H9 (cell line): ENCODE data around the gene PHF21A. TPM values are rescaled to one million over a fixed set of nuclear protein-coding genes. Genes with fewer than 3 reads are reported as not detected.

Source experiments
- DNase-seq: peaks from one replicate; pipeline ENCODE4 v3.0.0-alpha.2; 2017
- H2AFZ ChIP-seq: one replicate; pipeline ENCODE4 v1.6.1; 2013; ENCODE audit warnings: mild to moderate bottlenecking, low read length, control low read depth, moderate library complexity
- H2AK5ac ChIP-seq: 2 replicates; pipeline ENCODE4 v1.6.1; 2013; ENCODE audit warnings: low read length, control low read depth, mixed read lengths; ENCODE audit not compliant: insufficient read length
- H2BK120ac ChIP-seq: one replicate; pipeline ENCODE4 v1.6.1; 2013; ENCODE audit warnings: low read depth, mild to moderate bottlenecking, low read length, control low read depth, inconsistent platforms; ENCODE audit not compliant: poor library complexity, severe bottlenecking
- H2BK12ac ChIP-seq: 2 replicates; pipeline ENCODE4 v1.6.1; 2013; ENCODE audit warnings: low read length, control low read depth, mixed read lengths, low read depth; ENCODE audit not compliant: insufficient read length
- H2BK15ac ChIP-seq: 2 replicates; pipeline ENCODE4 v1.6.1; 2013; ENCODE audit warnings: low read depth, low read length, control low read depth
- H2BK20ac ChIP-seq: one replicate; pipeline ENCODE4 v1.6.1; 2013; ENCODE audit warnings: low read depth, mild to moderate bottlenecking, low read length, control low read depth, inconsistent platforms; ENCODE audit not compliant: poor library complexity, severe bottlenecking
- H2BK5ac ChIP-seq: 2 replicates; pipeline ENCODE4 v1.6.1; 2013; ENCODE audit warnings: low read length, control low read depth, mixed read lengths; ENCODE audit not compliant: insufficient read length
- H3K14ac ChIP-seq: 2 replicates; pipeline ENCODE4 v1.6.1; 2013; ENCODE audit warnings: low read length, control low read depth; ENCODE audit not compliant: insufficient read depth
- H3K18ac ChIP-seq: 2 replicates; pipeline ENCODE4 v1.6.1; 2013; ENCODE audit warnings: low read depth, mild to moderate bottlenecking, mixed read lengths, low read length, control low read depth; ENCODE audit not compliant: insufficient read length
- H3K23ac ChIP-seq: 2 replicates; pipeline ENCODE4 v1.6.1; 2013; ENCODE audit warnings: low read length, control low read depth, mixed read lengths, low read depth; ENCODE audit not compliant: insufficient read length
- H3K23me2 ChIP-seq: 2 replicates; pipeline ENCODE4 v1.6.1; 2013; ENCODE audit warnings: low read depth, mild to moderate bottlenecking, mixed read lengths, low read length, control low read depth; ENCODE audit not compliant: insufficient read length, poor library complexity, severe bottlenecking
- H3K27ac ChIP-seq: 2 replicates; pipeline ENCODE4 v1.5.1; 2013; ENCODE audit warnings: low read length, control low read depth, mixed read lengths, low read depth; ENCODE audit not compliant: insufficient read length
- H3K27me3 ChIP-seq: 2 replicates; pipeline ENCODE4 v1.6.1; 2013; ENCODE audit warnings: low read length, control low read depth, inconsistent platforms; ENCODE audit not compliant: insufficient read depth
- H3K4ac ChIP-seq: 2 replicates; pipeline ENCODE4 v1.6.1; 2013; ENCODE audit warnings: low read depth, mild to moderate bottlenecking, control low read depth, inconsistent platforms, low read length, moderate library complexity
- H3K4me1 ChIP-seq: 2 replicates; pipeline ENCODE4 v1.6.1; 2013; ENCODE audit warnings: low read length, control low read depth, inconsistent platforms; ENCODE audit not compliant: insufficient read depth
- H3K4me2 ChIP-seq: 2 replicates; pipeline ENCODE4 v1.6.1; 2013; ENCODE audit warnings: low read length, control low read depth, mixed read lengths; ENCODE audit not compliant: insufficient read length, insufficient read depth
- H3K56ac ChIP-seq: 2 replicates; pipeline ENCODE4 v1.6.1; 2013; ENCODE audit warnings: low read depth, mild to moderate bottlenecking, mixed read lengths, low read length, control low read depth; ENCODE audit not compliant: insufficient read length
- H3K79me1 ChIP-seq: 2 replicates; pipeline ENCODE4 v1.6.1; 2013; ENCODE audit warnings: low read depth, mild to moderate bottlenecking, moderate library complexity, low read length, control low read depth, inconsistent platforms; ENCODE audit not compliant: insufficient read depth, poor library complexity, severe bottlenecking
- H3K79me2 ChIP-seq: 2 replicates; pipeline ENCODE4 v1.6.1; 2013; ENCODE audit warnings: low read length, control low read depth, inconsistent platforms; ENCODE audit not compliant: insufficient read depth
- H3K9ac ChIP-seq: 2 replicates; pipeline ENCODE4 v1.6.1; 2013; ENCODE audit warnings: low read length, control low read depth, mixed read lengths; ENCODE audit not compliant: insufficient read length; ENCODE audit errors: extremely low read depth
- H3K9me3 ChIP-seq: one replicate; pipeline ENCODE4 v1.6.1; 2013; ENCODE audit warnings: low read depth, low read length, inconsistent platforms; ENCODE audit not compliant: control insufficient read depth
- H3T11ph ChIP-seq: one replicate; pipeline ENCODE4 v1.6.1; 2013; ENCODE audit warnings: mild to moderate bottlenecking, low read length, control low read depth, inconsistent platforms
- H4K20me1 ChIP-seq: one replicate; pipeline ENCODE4 v1.6.1; 2013; ENCODE audit not compliant: control insufficient read depth, insufficient read length, insufficient read depth
- H4K5ac ChIP-seq: 2 replicates; pipeline ENCODE4 v1.6.1; 2013; ENCODE audit warnings: low read depth, mild to moderate bottlenecking, mixed read lengths, low read length, control low read depth; ENCODE audit not compliant: insufficient read length
- H4K8ac ChIP-seq: replicated peaks from 2 replicates; pipeline ENCODE4 v1.6.1; 2013; ENCODE audit warnings: low read length, control low read depth, mixed read lengths, low read depth; ENCODE audit not compliant: insufficient read length
- H4K91ac ChIP-seq: 2 replicates; pipeline ENCODE4 v1.6.1; 2013; ENCODE audit warnings: low read depth, mild to moderate bottlenecking, moderate library complexity, mixed read lengths, low read length, control low read depth; ENCODE audit not compliant: insufficient read length
- H3K27ac Mint-ChIP-seq, 3 experiments: 2 replicates in 2 of 3; 3 replicates in 1 of 3; pipeline ENCODE4 v1.8.0; 2020 to 2021; ENCODE audit warnings: mixed read lengths in 3 of 3, mild to moderate bottlenecking in 1 of 3, moderate library complexity in 1 of 3
- H3K27me3 Mint-ChIP-seq: 2 replicates; pipeline ENCODE4 v1.8.0; 2021; ENCODE audit warnings: low read depth, mild to moderate bottlenecking, moderate library complexity, mixed read lengths
- H3K36me3 Mint-ChIP-seq, 3 experiments: 2 replicates in 2 of 3; 3 replicates in 1 of 3; pipeline ENCODE4 v1.8.0; 2020 to 2021; ENCODE audit warnings: low read depth in 3 of 3, mixed read lengths in 3 of 3; ENCODE audit not compliant: insufficient read depth in 1 of 3
- H3K4me1 Mint-ChIP-seq, 2 experiments: 2 replicates each; pipeline ENCODE4 v1.8.0; 2020; ENCODE audit warnings: mixed read lengths in 2 of 2
- H3K4me3 Mint-ChIP-seq, 2 experiments: 2 replicates in 1 of 2; 3 replicates in 1 of 2; pipeline ENCODE4 v1.8.0; 2020 to 2021; ENCODE audit warnings: mild to moderate bottlenecking in 2 of 2, mixed read lengths in 2 of 2, moderate library complexity in 1 of 2
- H3K9me3 Mint-ChIP-seq, 2 experiments: 2 replicates in 1 of 2; 3 replicates in 1 of 2; pipeline ENCODE4 v1.8.0; 2020; ENCODE audit warnings: mild to moderate bottlenecking in 2 of 2, mixed read lengths in 2 of 2, moderate library complexity in 1 of 2
- CTCF ChIP-seq: fragments of 200-600 bp; sonication (generic); conservative IDR thresholded peaks from 3 replicates; pipeline ENCODE4 v1.8.0; 2021; ENCODE audit warnings: antibody characterized with exemption, mild to moderate bottlenecking
- WGBS: extraction: QIAGEN DNeasy Blood & Tissue Kit; methylation state at CpG from one replicate; pipeline ENCODE4 v1.1.7; 2013; ENCODE audit warnings: missing lambda C conversion rate, low lambda C conversion rate, mixed read lengths; ENCODE audit not compliant: insufficient read length; ENCODE audit errors: extremely low coverage; 5-methylcytosine and 5-hydroxymethylcytosine counted together
- total RNA-seq: library from RNA; stranded (reverse); gene quantifications from 2 replicates; pipeline ENCODE4 v1.2.1, GENCODE V29; 2021

Gene PHF21A
- total RNA-seq, 1 experiment from 2014 or later = 33.8 TPM

DNA sequence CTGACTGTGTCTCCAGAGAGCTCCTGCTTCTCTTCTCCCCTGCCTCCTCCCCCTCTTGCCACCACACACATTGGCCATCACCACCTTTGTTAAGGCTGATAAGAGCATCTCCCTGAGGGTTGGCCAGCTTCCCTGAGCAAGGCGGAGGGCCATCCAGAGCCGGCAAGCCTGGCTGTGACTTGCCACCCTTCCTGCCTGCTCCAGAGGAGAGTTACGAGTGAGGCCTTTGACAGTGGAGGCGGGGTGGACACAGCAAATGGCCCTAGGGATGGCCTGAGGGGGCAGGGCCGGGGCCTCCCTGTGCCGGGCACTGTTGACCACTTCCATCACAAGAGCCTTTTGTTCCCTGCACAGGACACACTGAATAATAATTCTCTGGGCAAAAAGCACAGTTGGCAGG, 219.6 kb downstream of the PHF21A start:
- Histone ChIP-seq H2AFZ (no peak overlapping the region), H3K79me2 (no peaks in the 10 kb centered on the region), H2BK12ac (no peak overlapping the region), H3K27ac (no peak overlapping the region), H2AK5ac (no peak overlapping the region), H4K91ac (no peak overlapping the region), H3K56ac (no peak overlapping the region), H3K4ac (no peak overlapping the region), H3K18ac (no peak overlapping the region), H3K23me2 (peaks cover 10% of the 10 kb centered on the region), H3K27me3 (no peaks in the 10 kb centered on the region; the same call in 1 of the 2 replicates), H2BK15ac (no peak overlapping the region), H2BK5ac (no peak overlapping the region), H3K14ac (no peak overlapping the region), H2BK120ac (no peak overlapping the region), H3K9me3 (no peaks in the 10 kb centered on the region), H3K23ac (no peak overlapping the region), H4K5ac (no peak overlapping the region), H4K20me1 (no peaks in the 10 kb centered on the region), H3K9ac (no peak overlapping the region), H3T11ph (no peak overlapping the region), H3K79me1 (no peaks in the 10 kb centered on the region), H4K8ac (no peak overlapping the region), H2BK20ac (no peak overlapping the region), H3K4me2 (no peak overlapping the region), H3K4me1 (no peaks in the 10 kb centered on the region)
- Mint-ChIP-seq H3K36me3 (peaks cover 10 to 36% (median 19%) of the 10 kb centered on the region in 3 experiments), H3K4me3 (no peak overlapping the region; a peak in 1 of 5 replicates), H3K4me1 (peaks cover 11 to 20% of the 10 kb centered on the region in 2 experiments), H3K27ac (no peak overlapping the region; a peak in 1 of 7 replicates), H3K27me3 (peaks cover 6% of the 10 kb centered on the region), H3K9me3 (no peaks in the 10 kb centered on the region)
- no peak for TF ChIP-seq CTCF
- WGBS = no CpG with 5 or more reads among the region's 6 CpGs
- DNase-seq = no peak
